ENCODE measurements around the gene MFNG.
A peak's percentile ranks its signal among the peaks of the same experiment; 100 is the strongest.

The MFNG gene

GRCh38 chr22:37428649-37429586 is 57.3 kb downstream of the MFNG start:
- TF ChIP-seq EZH2phosphoT487 (IDR thresholded peaks at IDR 0.05; ENCODE audit: borderline replicate concordance) (no peak), CTCF (conservative IDR thresholded peaks at IDR 0.05; ENCODE audit: low read length) (peak; percentile 94)
- H3K27me3 ChIP-seq (ENCODE audit: insufficient read depth, low read length, poor library complexity, severe bottlenecking), result no peaks in the 10 kb centered on the region
- no peaks in the 10 kb centered on the region for H3K9me3 ChIP-seq (ENCODE audit: insufficient read depth, low read depth, low read length)
- H3K4me3 ChIP-seq (ENCODE audit: low read length, poor library complexity, severe bottlenecking), result no peak overlapping the region
- H3F3A ChIP-seq (ENCODE audit: low read depth), result no peaks in the 10 kb centered on the region
- no peaks in the 10 kb centered on the region for H3K9me2 ChIP-seq (replicated peaks; ENCODE audit: low read depth, low read length)
- no peak overlapping the region for H3K4me2 ChIP-seq (ENCODE audit: low read depth, low read length, poor library complexity, severe bottlenecking)
- H3K9ac ChIP-seq (ENCODE audit: low read depth, low read length, poor library complexity, severe bottlenecking), result no peak overlapping the region
- H3K4me1 ChIP-seq (ENCODE audit: insufficient read depth, low read length, poor library complexity, severe bottlenecking), result peaks cover 3% of the 10 kb centered on the region
- no peak overlapping the region for H2AFZ ChIP-seq (ENCODE audit: low read length)
- no peaks in the 10 kb centered on the region for H3K36me3 ChIP-seq (ENCODE audit: insufficient read depth, low read length)
- no peaks in the 10 kb centered on the region for H4K20me1 ChIP-seq (ENCODE audit: insufficient read depth, low read length, poor library complexity, severe bottlenecking)
- no peaks in the 10 kb centered on the region for H3K79me2 ChIP-seq (ENCODE audit: insufficient read depth, low read length)

GRCh38 chr22:37427711-37428635 is 58.2 kb downstream of the MFNG start:
- H4K20me1 ChIP-seq (ENCODE audit: insufficient read depth, low read length, poor library complexity, severe bottlenecking), result no peaks in the 10 kb centered on the region
- no peaks in the 10 kb centered on the region for H3K27me3 ChIP-seq (ENCODE audit: insufficient read depth, low read length, poor library complexity, severe bottlenecking)
- no peaks in the 10 kb centered on the region for H3K36me3 ChIP-seq (ENCODE audit: insufficient read depth, low read length)
- no peak for TF ChIP-seq CTCF (conservative IDR thresholded peaks at IDR 0.05; ENCODE audit: low read length)
- no peak for TF ChIP-seq EZH2phosphoT487 (IDR thresholded peaks at IDR 0.05; ENCODE audit: borderline replicate concordance)
- H2AFZ ChIP-seq (ENCODE audit: low read length), result no peak overlapping the region
- no peaks in the 10 kb centered on the region for H3K9me3 ChIP-seq (ENCODE audit: insufficient read depth, low read depth, low read length)
- no peaks in the 10 kb centered on the region for H3K79me2 ChIP-seq (ENCODE audit: insufficient read depth, low read length)
- no peaks in the 10 kb centered on the region for H3K9me2 ChIP-seq (replicated peaks; ENCODE audit: low read depth, low read length)
- no peak overlapping the region for H3K4me3 ChIP-seq (ENCODE audit: low read length, poor library complexity, severe bottlenecking)
- peaks cover 3% of the 10 kb centered on the region for H3K4me1 ChIP-seq (ENCODE audit: insufficient read depth, low read length, poor library complexity, severe bottlenecking)
- no peaks in the 10 kb centered on the region for H3F3A ChIP-seq (ENCODE audit: low read depth)
- H3K4me2 ChIP-seq (ENCODE audit: low read depth, low read length, poor library complexity, severe bottlenecking), result no peak overlapping the region
- no peak overlapping the region for H3K9ac ChIP-seq (ENCODE audit: low read depth, low read length, poor library complexity, severe bottlenecking)

GRCh38 chr22:37427135-37427710 is 59.0 kb downstream of the MFNG start, which contains the start of gene ELFN2:
TSS of gene ELFN2 (minus strand) at chr22:37427479. CDS start at chr22:37375534, 51,945 bp downstream.
- TF ChIP-seq CTCF (conservative IDR thresholded peaks at IDR 0.05; ENCODE audit: low read length) (no peak), EZH2phosphoT487 (IDR thresholded peaks at IDR 0.05; ENCODE audit: borderline replicate concordance) (no peak)
- H2AFZ ChIP-seq (ENCODE audit: low read length), result no peak within 1 kb of the TSS
- H3K4me3 ChIP-seq (ENCODE audit: low read length, poor library complexity, severe bottlenecking), result no peak within 1 kb of the TSS
- H3K36me3 ChIP-seq (ENCODE audit: insufficient read depth, low read length), result no peaks in the 10 kb centered on the region
- H3F3A ChIP-seq (ENCODE audit: low read depth), result no peaks in the 10 kb centered on the region
- no peaks in the 10 kb centered on the region for H3K79me2 ChIP-seq (ENCODE audit: insufficient read depth, low read length)
- H3K27me3 ChIP-seq (ENCODE audit: insufficient read depth, low read length, poor library complexity, severe bottlenecking), result no peaks in the 10 kb centered on the region
- no peak within 1 kb of the TSS for H3K9ac ChIP-seq (ENCODE audit: low read depth, low read length, poor library complexity, severe bottlenecking)
- H3K9me2 ChIP-seq (replicated peaks; ENCODE audit: low read depth, low read length), result no peaks in the 10 kb centered on the region
- H3K4me2 ChIP-seq (ENCODE audit: low read depth, low read length, poor library complexity, severe bottlenecking), result no peak within 1 kb of the TSS
- H4K20me1 ChIP-seq (ENCODE audit: insufficient read depth, low read length, poor library complexity, severe bottlenecking), result no peaks in the 10 kb centered on the region
- peaks cover 3% of the 10 kb centered on the region for H3K4me1 ChIP-seq (ENCODE audit: insufficient read depth, low read length, poor library complexity, severe bottlenecking)
- H3K9me3 ChIP-seq (ENCODE audit: insufficient read depth, low read depth, low read length), result no peaks in the 10 kb centered on the region

All from Loucy (cell line).